HCT116 (cell line): Measurements from ENCODE around the gene ANKRD9. TPM values are rescaled to one million over a fixed set of nuclear protein-coding genes. Genes with fewer than 3 reads are reported as not detected.

ENCODE experiments used
- ATAC-seq: fragments of 200-7000 bp; cut with Tn5 transposase; 2 replicates; pipeline ENCODE4 v1.9.1; 2020; ENCODE audit warnings: mild to moderate bottlenecking, moderate library complexity
- BruUV-seq: library from RNA; stranded (reverse); fragments of 400-500 nt; replicated peaks from 2 replicates; lab custom pipeline; 2021; lab: Mats Ljungman, UMichigan
- CTCF ChIA-PET: fragments of 300-600 bp; sonication (Branson Sonifier 250); formaldehyde crosslinking; loops from one replicate; lab custom pipeline; 2021; ENCODE audit warnings: antibody characterized with exemption; lab: Charles Lee
- POLR2A ChIA-PET: fragments of 300-600, 350-600 bp; sonication (Branson Sonifier 250); formaldehyde crosslinking; loops from one replicate; lab custom pipeline; 2021; ENCODE audit warnings: antibody characterized with exemption; lab: Charles Lee
- RAD21 ChIA-PET, 2 experiments: fragments of 300-600 bp; sonication (Branson Sonifier 250); formaldehyde crosslinking; loops; one replicate each; lab custom pipeline; 2023; ENCODE audit warnings: low total read pairs in 2 of 2; ENCODE audit not compliant: uncharacterized antibody in 2 of 2, unreplicated experiment in 2 of 2, low non-redundant PET in 1 of 2; lab: Charles Lee
- DNase-seq: peaks from one replicate; pipeline ENCODE4 v3.0.0-alpha.2; 2010; ENCODE audit warnings: low read depth, low spot score
- H2AFZ ChIP-seq: fragments of 200-600 bp; shearing (Covaris generic), sonication (generic); 2 replicates; pipeline ENCODE4 v1.6.1; 2017; ENCODE audit warnings: low read depth, mixed run types, mixed read lengths, antibody characterized with exemption, low read length; ENCODE audit not compliant: poor library complexity, severe bottlenecking
- H3K27ac ChIP-seq: 2 replicates; pipeline ENCODE4 v1.5.1; 2012; ENCODE audit warnings: low read depth, low read length
- H3K27me3 ChIP-seq: fragments of 200-600 bp; sonication (generic); 2 replicates; pipeline ENCODE4 v1.6.1; 2016; ENCODE audit warnings: mixed run types, low read length, mixed read lengths; ENCODE audit not compliant: insufficient read depth
- H3K36me3 ChIP-seq, 2 experiments: fragments of 200-500 bp in 1 of 2; fragments of 200-600 bp in 1 of 2; sonication (Bioruptor generic) in 1 of 2; sonication (generic) in 1 of 2; 2 replicates each; pipeline versions ENCODE4 v1.5.1 to v1.6.1; 2014 to 2016; ENCODE audit warnings: low read length in 2 of 2, inconsistent platforms in 1 of 2, mixed read lengths in 1 of 2, mixed run types in 1 of 2; ENCODE audit not compliant: insufficient read depth in 2 of 2, control insufficient read depth in 1 of 2
- H3K4me1 ChIP-seq, 2 experiments: fragments of 200-600 bp in 1 of 2; sonication (generic) in 1 of 2; 2 replicates each; pipeline versions ENCODE4 v1.5.1 to v1.6.1; 2012 to 2017; ENCODE audit warnings: low read length in 2 of 2, inconsistent platforms in 1 of 2, mild to moderate bottlenecking in 1 of 2, mixed read lengths in 1 of 2, mixed run types in 1 of 2, moderate library complexity in 1 of 2; ENCODE audit not compliant: insufficient read depth in 2 of 2, control insufficient read depth in 1 of 2
- H3K4me2 ChIP-seq: fragments of 200-600 bp; sonication (generic); 2 replicates; pipeline ENCODE4 v1.6.1; 2017; ENCODE audit warnings: mixed run types, low read length, mixed read lengths
- H3K4me3 ChIP-seq, 2 experiments: fragments of 200-600 bp in 1 of 2; sonication (generic) in 1 of 2; replicated peaks in 1 of 2; 2 replicates each; pipeline ENCODE4 v1.5.1; 2011 to 2016; ENCODE audit warnings: low read length in 2 of 2, control low read depth in 1 of 2, low read depth in 1 of 2, mild to moderate bottlenecking in 1 of 2, mixed read lengths in 1 of 2, mixed run types in 1 of 2
- H3K79me2 ChIP-seq: fragments of 200-600 bp; sonication (generic); 2 replicates; pipeline ENCODE4 v1.6.1; 2017; ENCODE audit warnings: mild to moderate bottlenecking, mixed run types, low read length, moderate library complexity, mixed read lengths; ENCODE audit not compliant: insufficient read depth
- H3K9ac ChIP-seq: fragments of 200-600 bp; sonication (generic); 2 replicates; pipeline ENCODE4 v1.6.1; 2016; ENCODE audit warnings: low read length, mixed read lengths
- H3K9me2 ChIP-seq: fragments of 200-600 bp; sonication (generic), shearing (Covaris generic); 2 replicates; pipeline ENCODE4 v1.6.1; 2017; ENCODE audit warnings: mixed run types, mild to moderate bottlenecking, moderate library complexity; ENCODE audit not compliant: insufficient read depth
- H3K9me3 ChIP-seq, 2 experiments: fragments of 200-500 bp in 1 of 2; fragments of 200-600 bp in 1 of 2; sonication (Bioruptor generic) in 1 of 2; sonication (generic) in 1 of 2; 2 replicates each; pipeline ENCODE4 v1.6.1; 2014 to 2017; ENCODE audit warnings: low read length in 2 of 2, mixed read lengths in 2 of 2, inconsistent platforms in 1 of 2, low read depth in 1 of 2, mild to moderate bottlenecking in 1 of 2, mixed run types in 1 of 2, moderate library complexity in 1 of 2; ENCODE audit not compliant: control insufficient read depth in 1 of 2, insufficient read depth in 1 of 2
- H4K20me1 ChIP-seq: fragments of 200-600 bp; sonication (generic), shearing (Covaris generic); 2 replicates; pipeline ENCODE4 v1.6.1; 2017; ENCODE audit warnings: mixed run types, mild to moderate bottlenecking, moderate library complexity; ENCODE audit not compliant: insufficient read depth
- ATF3 ChIP-seq: IDR thresholded peaks from 2 replicates; pipeline ENCODE4 v1.6.1; 2012
- CEBPB ChIP-seq: IDR thresholded peaks from 2 replicates; pipeline ENCODE4 v1.6.1; 2012; ENCODE audit warnings: low read depth
- CTCF ChIP-seq, 3 experiments: fragments of 200-600 bp in 1 of 3; sonication (generic) in 1 of 3; IDR thresholded peaks in 2 of 3; conservative IDR thresholded peaks in 1 of 3; 2 replicates each; pipeline ENCODE4 v1.5.1; 2012 to 2017; ENCODE audit warnings: low read depth in 2 of 3, low read length in 2 of 3, antibody characterized with exemption in 1 of 3, borderline replicate concordance in 1 of 3, control low read depth in 1 of 3, mild to moderate bottlenecking in 1 of 3, mixed read lengths in 1 of 3, mixed run types in 1 of 3, moderate library complexity in 1 of 3; ENCODE audit not compliant: insufficient read depth in 1 of 3
- EGR1 ChIP-seq: IDR thresholded peaks from 2 replicates; pipeline ENCODE4 v1.6.1; 2012; ENCODE audit warnings: low read depth
- ELF1 ChIP-seq: IDR thresholded peaks from 2 replicates; pipeline ENCODE4 v1.6.1; 2012; ENCODE audit warnings: low read depth, borderline replicate concordance
- EZH2 ChIP-seq: fragments of 200-600 bp; sonication (generic); IDR thresholded peaks from 2 replicates; pipeline ENCODE4 v1.6.1; 2017; ENCODE audit warnings: antibody characterized with exemption, mixed run types
- FOSL1 ChIP-seq: IDR thresholded peaks from 2 replicates; pipeline ENCODE4 v1.6.1; 2012; ENCODE audit warnings: low read depth
- JUND ChIP-seq: IDR thresholded peaks from 2 replicates; pipeline ENCODE4 v1.6.1; 2012
- MAX ChIP-seq: IDR thresholded peaks from 2 replicates; pipeline ENCODE4 v1.6.1; 2012
- POLR2A ChIP-seq: IDR thresholded peaks from 2 replicates; pipeline ENCODE4 v1.7.0; 2011; ENCODE audit warnings: borderline replicate concordance; ENCODE audit not compliant: insufficient read depth, insufficient read length; ENCODE audit errors: extremely low read depth
- POLR2AphosphoS5 ChIP-seq: IDR thresholded peaks from 2 replicates; pipeline ENCODE4 v1.6.1; 2011; ENCODE audit warnings: mild to moderate bottlenecking, low read depth, low read length, moderate library complexity
- RAD21 ChIP-seq: IDR thresholded peaks from 2 replicates; pipeline ENCODE4 v1.6.1; 2012; ENCODE audit warnings: low read depth, mild to moderate bottlenecking
- REST ChIP-seq: IDR thresholded peaks from 2 replicates; pipeline ENCODE4 v1.6.1; 2012; ENCODE audit warnings: low read depth
- SIN3A ChIP-seq: IDR thresholded peaks from 2 replicates; pipeline ENCODE4 v1.6.1; 2012; ENCODE audit warnings: low read depth
- SP1 ChIP-seq: IDR thresholded peaks from 2 replicates; pipeline ENCODE4 v1.6.1; 2012; ENCODE audit warnings: low read depth
- SRF ChIP-seq: IDR thresholded peaks from 2 replicates; pipeline ENCODE4 v1.6.1; 2012; ENCODE audit warnings: low read depth
- TCF7L2 ChIP-seq: IDR thresholded peaks from 2 replicates; pipeline ENCODE4 v1.7.0; 2011; ENCODE audit warnings: borderline replicate concordance, inconsistent platforms; ENCODE audit not compliant: insufficient read depth, insufficient read length; ENCODE audit errors: extremely low read depth
- YY1 ChIP-seq: IDR thresholded peaks from 2 replicates; pipeline ENCODE4 v1.6.1; 2011; ENCODE audit warnings: low read length, low read depth, moderate library complexity, mild to moderate bottlenecking; ENCODE audit not compliant: insufficient replicate concordance; ENCODE audit errors: extremely low read depth
- ZBTB33 ChIP-seq: IDR thresholded peaks from 2 replicates; pipeline ENCODE4 v1.6.1; 2011; ENCODE audit warnings: mild to moderate bottlenecking, low read length, moderate library complexity; ENCODE audit not compliant: insufficient replicate concordance; ENCODE audit errors: extremely low read depth
- ZNF274 ChIP-seq: fragments of 200-500 bp; sonication (Bioruptor generic); IDR thresholded peaks from 2 replicates; pipeline ENCODE4 v1.6.1; 2014; ENCODE audit warnings: mild to moderate bottlenecking, low read depth, low read length, inconsistent platforms
- intact Hi-C: fragments of 100-400 bp; cut with micrococcal nuclease; formaldehyde crosslinking; loops from 2 replicates; pipeline ENCODE4 v1.10.0; 2022
- total RNA-seq: library from RNA; stranded (reverse); gene quantifications from one replicate; pipeline ENCODE4 v1.2.1, GENCODE V29; 2021; ENCODE audit not compliant: unreplicated experiment

The ANKRD9 gene
- total RNA-seq, 1 experiment from 2014 or later, result 29.0 TPM

- TF ChIP-seq RAD21 (no peak), SIN3A (no peak), EZH2 (no peak), MAX (no peak), YY1 (no peak), ZBTB33 (no peak), FOSL1 (no peak), ELF1 (no peak), POLR2AphosphoS5 (no peak), CTCF (IDR thresholded peaks at IDR 0.05 in 2 of 3, conservative IDR thresholded peaks at IDR 0.05 in 1 of 3; ENCODE audit: borderline replicate concordance in 1 of 3, insufficient read depth in 1 of 3, low read depth in 2 of 3, low read length in 2 of 3) (no peak), EGR1 (no peak), JUND (no peak), ATF3 (no peak), SRF (no peak), TCF7L2 (no peak), REST (no peak), ZNF274 (no peak), POLR2A (no peak), CEBPB (no peak), SP1 (no peak)
- Histone ChIP-seq H3K79me2 (no peaks in the 10 kb centered on the region), H3K4me2 (no peak overlapping the region), H3K4me1 (peaks cover 3 to 14% of the 10 kb centered on the region in 2 experiments; a peak in 3 of 4 replicates), H3K27ac (no peak overlapping the region), H3K9me3 (no peaks in the 10 kb centered on the region), H3K27me3 (no peaks in the 10 kb centered on the region), H3K4me3 (no peak overlapping the region), H3K36me3 (no peaks in the 10 kb centered on the region), H3K9ac (no peak overlapping the region), H4K20me1 (no peaks in the 10 kb centered on the region), H2AFZ (no peak overlapping the region), H3K9me2 (no peaks in the 10 kb centered on the region)
- CTCF ChIA-PET, result no interaction called here
- DNase-seq (no peak), ATAC-seq (no peak)
- POLR2A ChIA-PET, result no interaction called here
- BruUV-seq, result no TSS peak
- intact Hi-C loops, result no loop called here
- RAD21 ChIA-PET, result no interaction called here
Observed at GRCh38 chr14:102479777-102480176, 29.8 kb downstream of the ANKRD9 start.
